Trophoblast cell (in vitro differentiated cells and primary cell): ENCODE data around the gene INAFM2.

ENCODE experiments used
- DNase-seq, 2 donors: peaks; one replicate each; pipeline ENCODE4 v3.0.0-alpha.2; 2016
- H2AFZ ChIP-seq: 2 replicates; pipeline ENCODE4 v1.6.1; 2013; ENCODE audit warnings: low read length, moderate library complexity, mild to moderate bottlenecking; ENCODE audit not compliant: insufficient read depth, poor library complexity
- H2AK5ac ChIP-seq: 2 replicates; pipeline ENCODE4 v1.6.1; 2013; ENCODE audit warnings: mild to moderate bottlenecking, low read length
- H2BK120ac ChIP-seq: 2 replicates; pipeline ENCODE4 v1.6.1; 2013; ENCODE audit warnings: low read length, mild to moderate bottlenecking, moderate library complexity; ENCODE audit not compliant: insufficient read depth, poor library complexity
- H2BK12ac ChIP-seq: 2 replicates; pipeline ENCODE4 v1.6.1; 2013; ENCODE audit warnings: mild to moderate bottlenecking, low read length, moderate library complexity
- H2BK5ac ChIP-seq: 2 replicates; pipeline ENCODE4 v1.6.1; 2013; ENCODE audit warnings: low read length, low read depth, moderate library complexity, mild to moderate bottlenecking; ENCODE audit not compliant: poor library complexity
- H3K14ac ChIP-seq: 2 replicates; pipeline ENCODE4 v1.6.1; 2013; ENCODE audit warnings: mild to moderate bottlenecking, low read length
- H3K18ac ChIP-seq: 2 replicates; pipeline ENCODE4 v1.6.1; 2013; ENCODE audit warnings: mild to moderate bottlenecking, low read length
- H3K23ac ChIP-seq: 2 replicates; pipeline ENCODE4 v1.6.1; 2013; ENCODE audit warnings: low read length
- H3K27ac ChIP-seq: 2 replicates; pipeline ENCODE4 v1.5.1; 2013; ENCODE audit warnings: low read depth, mild to moderate bottlenecking, inconsistent platforms, low read length, moderate library complexity
- H3K27me3 ChIP-seq: 2 replicates; pipeline ENCODE4 v1.6.1; 2013; ENCODE audit warnings: inconsistent platforms, mild to moderate bottlenecking, low read length, moderate library complexity; ENCODE audit not compliant: insufficient read depth
- H3K36me3 ChIP-seq, 2 experiments: 1 replicate in 1 of 2; 2 replicates in 1 of 2; pipeline ENCODE4 v1.6.1; 2013; ENCODE audit warnings: low read length in 2 of 2, mild to moderate bottlenecking in 2 of 2, moderate library complexity in 1 of 2; ENCODE audit not compliant: insufficient read depth in 2 of 2, control insufficient read depth in 1 of 2
- H3K4ac ChIP-seq: 2 replicates; pipeline ENCODE4 v1.6.1; 2013; ENCODE audit warnings: low read depth, mild to moderate bottlenecking, low read length, moderate library complexity
- H3K4me1 ChIP-seq, 2 experiments: 1 replicate in 1 of 2; 2 replicates in 1 of 2; pipeline ENCODE4 v1.6.1; 2013; ENCODE audit warnings: low read length in 2 of 2, mild to moderate bottlenecking in 2 of 2, moderate library complexity in 1 of 2; ENCODE audit not compliant: insufficient read depth in 2 of 2, control insufficient read depth in 1 of 2
- H3K4me2 ChIP-seq: 2 replicates; pipeline ENCODE4 v1.6.1; 2013; ENCODE audit warnings: inconsistent platforms, mild to moderate bottlenecking, low read length, moderate library complexity
- H3K4me3 ChIP-seq: 2 replicates; pipeline ENCODE4 v1.5.1; 2013; ENCODE audit warnings: mild to moderate bottlenecking, low read depth, low read length, inconsistent platforms
- H3K79me1 ChIP-seq: one replicate; pipeline ENCODE4 v1.6.1; 2013; ENCODE audit warnings: low read length
- H3K79me2 ChIP-seq: 2 replicates; pipeline ENCODE4 v1.6.1; 2013; ENCODE audit warnings: low read length, mild to moderate bottlenecking; ENCODE audit not compliant: control insufficient read depth, insufficient read depth, poor library complexity
- H3K9ac ChIP-seq: 2 replicates; pipeline ENCODE4 v1.6.1; 2013; ENCODE audit warnings: mild to moderate bottlenecking, low read length
- H3K9me3 ChIP-seq: 2 replicates; pipeline ENCODE4 v1.6.1; 2013; ENCODE audit warnings: low read depth, mild to moderate bottlenecking, control low read depth, inconsistent platforms, low read length; ENCODE audit not compliant: insufficient read depth
- H4K12ac ChIP-seq: 2 replicates; pipeline ENCODE4 v1.6.1; 2013; ENCODE audit warnings: low read depth, mild to moderate bottlenecking, low read length, moderate library complexity
- H4K8ac ChIP-seq: 2 replicates; pipeline ENCODE4 v1.6.1; 2013; ENCODE audit warnings: low read depth, mild to moderate bottlenecking, low read length, moderate library complexity
- H4K91ac ChIP-seq: one replicate; pipeline ENCODE4 v1.6.1; 2013; ENCODE audit warnings: low read depth, mild to moderate bottlenecking, low read length, moderate library complexity
- whole genome bisulfite sequencing: extraction: QIAGEN DNeasy Blood & Tissue Kit; methylation state at CpG from one replicate; pipeline ENCODE4 v1.1.7; 2013; ENCODE audit warnings: missing lambda C conversion rate; ENCODE audit not compliant: insufficient read length, insufficient coverage; ENCODE audit errors: extremely low coverage; 5-methylcytosine and 5-hydroxymethylcytosine counted together

The INAFM2 gene

GRCh38 chr15:40328176-40328575 is 4.7 kb downstream of the INAFM2 start:
- H3K4me2 ChIP-seq, result peak overlapping the region; percentile 54
- H3K79me2 ChIP-seq, result peaks cover 4% of the 10 kb centered on the region
- no peak overlapping the region for H3K9ac ChIP-seq
- no peak for DNase-seq
- no peaks in the 10 kb centered on the region for H3K27me3 ChIP-seq
- peak overlapping the region; percentile 18 for H3K14ac ChIP-seq
- peak overlapping the region; percentile 5 for H4K8ac ChIP-seq
- H3K4me3 ChIP-seq, result no peak overlapping the region
- H3K9me3 ChIP-seq, result no peaks in the 10 kb centered on the region
- H3K23ac ChIP-seq, result no peak overlapping the region
- no peak overlapping the region for H2AK5ac ChIP-seq
- no CpG with 5 or more reads among the region's 3 CpGs for WGBS
- no peak overlapping the region for H2AFZ ChIP-seq
- H2BK120ac ChIP-seq, result peak overlapping the region; percentile 84
- H4K12ac ChIP-seq, result no peak overlapping the region
- no peak overlapping the region for H3K18ac ChIP-seq
- peaks cover 45% of the 10 kb centered on the region for H3K79me1 ChIP-seq
- peaks cover 0 to 8% of the 10 kb centered on the region in 2 experiments for H3K36me3 ChIP-seq
- H2BK5ac ChIP-seq, result peak overlapping the region; percentile 75
- H3K27ac ChIP-seq, result peak overlapping the region; percentile 93
- peak overlapping the region; percentile 75 for H4K91ac ChIP-seq
- H3K4ac ChIP-seq, result peak overlapping the region; percentile 1
- peak overlapping the region; percentile 12 for H2BK12ac ChIP-seq
- peaks cover 33 to 55% of the 10 kb centered on the region in 2 experiments for H3K4me1 ChIP-seq

DNA sequence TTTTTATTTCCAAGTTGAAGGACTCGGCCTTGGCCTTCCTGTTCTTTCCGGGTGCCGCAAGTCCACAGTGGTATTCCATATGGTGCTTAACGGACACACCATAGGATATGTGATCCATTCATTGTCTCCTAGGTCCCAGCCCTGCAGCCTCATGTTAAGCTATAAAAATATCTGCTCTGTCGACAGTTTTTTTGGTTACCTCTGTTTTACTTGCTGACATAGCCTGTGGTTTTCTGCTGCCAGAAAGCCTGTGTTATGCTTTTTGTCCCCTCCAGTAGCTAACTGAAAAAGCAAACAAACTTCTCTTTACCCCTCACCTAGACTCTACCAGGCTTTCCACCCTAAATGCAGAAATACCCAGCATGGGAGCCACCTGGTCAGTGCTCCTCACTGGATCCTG is 5.3 kb downstream of the INAFM2 start:
- H3K4ac ChIP-seq, result peak overlapping the region; percentile 1
- H3K18ac ChIP-seq, result peak overlapping the region; percentile 30
- H2BK120ac ChIP-seq, result peak overlapping the region; percentile 84
- peak overlapping the region; percentile 12 for H2BK12ac ChIP-seq
- H3K79me1 ChIP-seq, result peaks cover 48% of the 10 kb centered on the region
- DNase-seq, result no peak
- H3K36me3 ChIP-seq, result peaks cover 0 to 8% of the 10 kb centered on the region in 2 experiments
- H3K4me3 ChIP-seq, result no peak overlapping the region
- H3K9ac ChIP-seq, result no peak overlapping the region
- H2AFZ ChIP-seq, result no peak overlapping the region
- H3K4me2 ChIP-seq, result peak overlapping the region; percentile 54
- no peak overlapping the region for H3K23ac ChIP-seq
- H3K4me1 ChIP-seq, result peaks cover 36 to 57% of the 10 kb centered on the region in 2 experiments
- peak overlapping the region; percentile 93 for H3K27ac ChIP-seq
- peak overlapping the region; percentile 5 for H4K8ac ChIP-seq
- H3K14ac ChIP-seq, result peak overlapping the region; percentile 18
- no peak overlapping the region for H4K12ac ChIP-seq
- H3K9me3 ChIP-seq, result no peaks in the 10 kb centered on the region
- peak overlapping the region; percentile 75 for H4K91ac ChIP-seq
- H3K79me2 ChIP-seq, result peaks cover 5% of the 10 kb centered on the region
- H2BK5ac ChIP-seq, result peak overlapping the region; percentile 75
- H3K27me3 ChIP-seq, result no peaks in the 10 kb centered on the region
- no CpG with 5 or more reads among the region's 5 CpGs for WGBS
- peak overlapping the region; percentile 36 for H2AK5ac ChIP-seq

DNA sequence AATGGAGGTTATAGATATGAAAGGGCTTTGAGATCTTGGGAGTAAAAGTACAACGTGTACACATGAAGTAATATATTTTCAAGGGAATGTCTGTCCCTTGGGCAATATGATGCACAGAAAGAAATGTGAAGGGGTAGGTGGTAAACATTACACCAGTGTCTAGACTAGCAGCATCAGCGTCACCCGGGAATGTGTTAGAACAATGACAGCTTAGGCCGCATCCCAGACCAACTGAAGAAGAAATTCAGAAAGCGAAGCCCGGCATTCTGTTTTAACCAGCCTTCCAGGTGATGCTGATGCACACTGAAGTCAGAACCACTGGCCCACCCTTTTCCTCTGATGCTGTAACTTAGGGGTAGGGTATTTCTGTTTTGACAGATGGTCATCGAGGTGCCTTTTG is 6.3 kb downstream of the INAFM2 start:
- Histone ChIP-seq H4K91ac (peak overlapping the region; percentile 80), H3K4me2 (no peak overlapping the region), H3K79me2 (peaks cover 3% of the 10 kb centered on the region), H3K4ac (no peak overlapping the region), H3K9ac (no peak overlapping the region), H2BK12ac (no peak overlapping the region), H2AFZ (no peak overlapping the region), H3K18ac (no peak overlapping the region), H3K23ac (no peak overlapping the region), H3K36me3 (peaks cover 0 to 8% of the 10 kb centered on the region in 2 experiments), H3K79me1 (peaks cover 47% of the 10 kb centered on the region), H3K4me3 (no peak overlapping the region), H3K9me3 (no peaks in the 10 kb centered on the region), H3K4me1 (peaks cover 47 to 68% of the 10 kb centered on the region in 2 experiments), H3K14ac (no peak overlapping the region), H2AK5ac (no peak overlapping the region), H2BK120ac (peak overlapping the region; percentile 69), H3K27me3 (no peaks in the 10 kb centered on the region), H4K8ac (no peak overlapping the region), H2BK5ac (no peak overlapping the region), H4K12ac (no peak overlapping the region), H3K27ac (peak overlapping the region; percentile 71)
- WGBS, result no CpG with 5 or more reads among the region's 7 CpGs
- DNase-seq, result no peak

DNA sequence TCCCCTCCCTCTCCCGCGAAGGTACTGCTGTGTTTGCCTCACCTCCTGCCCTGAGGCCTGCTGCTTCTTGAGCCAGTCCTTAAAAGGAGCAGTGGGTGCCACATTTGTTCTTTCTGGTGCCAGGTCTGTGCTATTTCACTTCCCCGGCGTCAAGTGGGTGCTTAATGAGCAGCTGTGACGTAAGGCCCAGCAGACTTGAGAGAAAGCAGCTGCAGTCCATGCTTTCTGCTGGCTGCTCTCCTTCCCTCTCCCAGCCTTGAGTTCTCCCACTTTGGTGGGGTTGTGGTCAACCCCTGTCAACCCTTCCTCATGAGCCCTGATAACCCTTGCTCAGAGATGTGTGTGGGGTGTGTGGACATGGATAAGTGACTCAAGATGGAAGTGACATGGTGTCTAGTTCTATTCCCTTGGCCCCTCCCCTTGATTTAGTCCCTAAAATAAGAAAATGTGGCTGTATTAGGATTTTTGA is 6.9 kb downstream of the INAFM2 start:
- Histone ChIP-seq H3K14ac (peak overlapping the region; percentile 56), H3K79me1 (peaks cover 46% of the 10 kb centered on the region), H3K9ac (no peak overlapping the region), H2BK120ac (peak overlapping the region; percentile 79), H2BK12ac (peak overlapping the region; percentile 29), H4K8ac (no peak overlapping the region), H2BK5ac (peak overlapping the region; percentile 67), H3K27ac (peak overlapping the region; percentile 71), H3K4me2 (no peak overlapping the region), H3K79me2 (peaks cover 3% of the 10 kb centered on the region), H2AFZ (no peak overlapping the region), H4K91ac (peak overlapping the region; percentile 53), H3K27me3 (no peaks in the 10 kb centered on the region), H4K12ac (no peak overlapping the region), H3K23ac (no peak overlapping the region), H3K18ac (peak overlapping the region; percentile 59), H3K4ac (no peak overlapping the region), H3K9me3 (no peaks in the 10 kb centered on the region), H3K4me3 (no peak overlapping the region), H3K4me1 (peaks cover 50 to 69% of the 10 kb centered on the region in 2 experiments), H2AK5ac (no peak overlapping the region), H3K36me3 (peaks cover 0 to 8% of the 10 kb centered on the region in 2 experiments)
- no CpG with 5 or more reads among the region's 5 CpGs for WGBS
- DNase-seq, result no peak
